BJ (cell line): ENCODE data around the gene TUBG2. TPM values are rescaled to one million over a fixed set of nuclear protein-coding genes. Genes with fewer than 3 reads are reported as not detected.

ENCODE experiments used
- CTCF ChIA-PET: fragments of 350-600 bp; formaldehyde crosslinking; extraction: SDS; loops from one replicate; lab custom pipeline; 2021; ENCODE audit warnings: antibody characterized with exemption, inconsistent platforms; lab: Yijun Ruan, JAX
- POLR2A ChIA-PET: fragments of 300-600 bp; sonication (Branson Sonifier 250); formaldehyde crosslinking; extraction: SDS; loops from one replicate; lab custom pipeline; 2021; ENCODE audit warnings: antibody characterized with exemption; lab: Charles Lee
- DNase-seq: peaks from one replicate; pipeline ENCODE4 v3.0.0-alpha.2; 2011; ENCODE audit warnings: low read depth
- H3K27me3 ChIP-seq: 2 replicates; pipeline ENCODE4 v1.6.0; 2011; ENCODE audit warnings: low read length; ENCODE audit not compliant: control insufficient read depth, insufficient read depth
- H3K36me3 ChIP-seq: 2 replicates; pipeline ENCODE4 v1.5.1; 2011; ENCODE audit warnings: low read length; ENCODE audit not compliant: control insufficient read depth, insufficient read depth
- H3K4me3 ChIP-seq: 2 replicates; pipeline ENCODE4 v1.5.1; 2011; ENCODE audit warnings: low read depth, mild to moderate bottlenecking, control low read depth, low read length
- polyA plus RNA-seq: library from polyadenylated mRNA; depleted of rRNA; stranded (reverse); fragments of >200 nt; gene quantifications from 2 replicates; pipeline ENCODE4 v1.2.3, GENCODE V29; 2011
- TF ChIP-seq, protein P1 (sequence below): IDR thresholded peaks from 2 replicates; pipeline ENCODE4 v1.5.1; 2011; ENCODE audit warnings: low read depth, mild to moderate bottlenecking, control low read depth, inconsistent platforms, low read length, moderate library complexity; ENCODE audit not compliant: insufficient read depth

The TUBG2 gene
- polyA plus RNA-seq, 1 experiment, result 15.1 TPM

DNA sequence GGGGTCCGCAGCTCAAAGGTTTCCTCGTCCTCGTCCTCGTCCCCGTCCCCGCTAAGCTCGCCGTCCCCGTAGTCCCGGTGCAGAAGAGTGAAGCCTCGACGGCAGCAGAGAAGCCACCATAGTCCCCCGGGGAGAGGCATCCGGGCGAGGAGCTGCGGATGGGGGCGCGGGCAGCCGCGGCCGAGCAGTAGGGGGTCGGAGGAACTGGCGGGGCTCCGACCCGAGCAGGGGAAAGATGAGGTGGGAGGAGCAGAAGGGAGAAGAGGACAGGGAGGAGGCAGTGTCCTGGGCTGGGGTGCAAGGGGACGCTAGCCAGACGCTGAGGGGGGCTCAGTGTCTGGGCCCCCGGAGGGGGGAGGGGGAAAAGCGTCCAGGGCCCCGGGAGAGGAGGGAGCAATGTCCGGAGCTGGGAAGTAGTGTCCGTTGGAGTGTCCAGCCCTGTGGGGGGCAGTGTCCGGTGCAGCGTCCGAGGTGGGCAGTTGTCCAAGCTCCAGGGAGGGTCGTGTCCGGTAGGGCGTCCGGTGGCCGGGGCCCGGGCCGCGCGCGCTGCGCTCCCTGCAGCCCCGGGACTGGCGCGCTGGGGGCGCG is 17.4 kb downstream of the TUBG2 start, which contains the start of gene PLEKHH3:
PLEKHH3 (minus strand) TSS at position 571 of the 588 bp plus-strand sequence; CDS start at position 140, 431 bp downstream.
- no peak for DNase-seq
- POLR2A ChIA-PET, result interaction anchor here (1.6 kb wide), 1 partner anchor 158 kb away, joined by 3 read pairs; no protein-coding TSS in a partner anchor
- no peaks in the 10 kb centered on the region for H3K27me3 ChIP-seq
- TF ChIP-seq, protein P1, sequence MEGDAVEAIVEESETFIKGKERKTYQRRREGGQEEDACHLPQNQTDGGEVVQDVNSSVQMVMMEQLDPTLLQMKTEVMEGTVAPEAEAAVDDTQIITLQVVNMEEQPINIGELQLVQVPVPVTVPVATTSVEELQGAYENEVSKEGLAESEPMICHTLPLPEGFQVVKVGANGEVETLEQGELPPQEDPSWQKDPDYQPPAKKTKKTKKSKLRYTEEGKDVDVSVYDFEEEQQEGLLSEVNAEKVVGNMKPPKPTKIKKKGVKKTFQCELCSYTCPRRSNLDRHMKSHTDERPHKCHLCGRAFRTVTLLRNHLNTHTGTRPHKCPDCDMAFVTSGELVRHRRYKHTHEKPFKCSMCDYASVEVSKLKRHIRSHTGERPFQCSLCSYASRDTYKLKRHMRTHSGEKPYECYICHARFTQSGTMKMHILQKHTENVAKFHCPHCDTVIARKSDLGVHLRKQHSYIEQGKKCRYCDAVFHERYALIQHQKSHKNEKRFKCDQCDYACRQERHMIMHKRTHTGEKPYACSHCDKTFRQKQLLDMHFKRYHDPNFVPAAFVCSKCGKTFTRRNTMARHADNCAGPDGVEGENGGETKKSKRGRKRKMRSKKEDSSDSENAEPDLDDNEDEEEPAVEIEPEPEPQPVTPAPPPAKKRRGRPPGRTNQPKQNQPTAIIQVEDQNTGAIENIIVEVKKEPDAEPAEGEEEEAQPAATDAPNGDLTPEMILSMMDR, result peak; percentile 11; the same call in 1 of the 2 replicates
- CTCF ChIA-PET, result interaction anchor here (0.6 to 5.3 kb wide), 7 partner anchors 9 to 99 kb away, joined by 3 to 30 read pairs (median 3); partner anchors contain the start of genes PSMC3IP, RETREG3, TUBG1 and TUBG2
- H3K4me3 ChIP-seq, result peak within 1 kb of the TSS; percentile 83
- H3K36me3 ChIP-seq, result peaks cover 13% of the 10 kb centered on the region

DNA sequence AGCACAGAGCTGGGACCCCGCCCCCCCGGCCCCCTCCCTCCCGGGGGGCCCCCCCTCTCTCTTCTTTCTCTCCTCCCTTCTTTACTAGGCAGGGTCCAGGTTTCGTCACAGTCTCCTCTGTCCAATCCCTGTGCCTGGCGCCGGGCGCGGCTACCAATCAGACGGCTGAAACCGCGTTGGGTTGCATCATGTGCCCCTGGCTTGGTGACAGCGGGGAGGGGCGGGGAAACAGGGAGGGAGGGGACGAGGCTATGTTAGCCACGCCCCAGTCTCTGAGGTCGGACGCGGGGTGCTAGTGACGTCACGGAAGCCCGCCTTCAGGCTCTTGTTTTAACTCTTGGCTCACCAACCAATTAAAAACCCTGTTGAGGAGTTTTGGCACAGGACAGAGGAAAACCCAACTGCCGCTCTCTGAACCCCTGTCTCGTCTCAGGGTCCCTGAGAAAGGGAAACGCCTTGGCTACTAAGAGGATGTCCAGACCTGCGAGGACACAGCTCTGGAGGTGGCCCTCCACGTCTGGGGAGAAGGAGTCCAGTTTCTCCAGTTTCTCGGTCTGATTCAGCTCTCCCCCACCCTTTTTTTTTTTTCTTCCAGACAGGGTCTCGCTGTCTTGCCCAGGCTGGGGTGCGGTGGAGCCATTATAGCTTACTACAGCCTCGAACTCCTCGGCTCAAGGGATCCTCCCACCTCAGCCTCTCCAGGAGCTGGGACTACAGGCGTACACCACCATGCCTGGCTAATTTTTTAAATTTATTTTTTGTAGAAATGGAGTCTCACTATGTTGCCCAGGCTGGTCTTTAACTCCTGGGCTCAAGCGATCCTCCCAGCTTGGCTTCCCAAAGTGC is 18.2 kb downstream of the TUBG2 start:
- ChIA-PET CTCF (interaction anchor here (1.1 to 5.3 kb wide), 5 partner anchors 10 to 99 kb away, joined by 3 to 30 read pairs (median 5); partner anchors contain the start of genes PSMC3IP and TUBG2), POLR2A (interaction anchor here (1.6 kb wide), 1 partner anchor 159 kb away, joined by 3 read pairs; no protein-coding TSS in a partner anchor)
- peak; percentile 95 for DNase-seq

DNA sequence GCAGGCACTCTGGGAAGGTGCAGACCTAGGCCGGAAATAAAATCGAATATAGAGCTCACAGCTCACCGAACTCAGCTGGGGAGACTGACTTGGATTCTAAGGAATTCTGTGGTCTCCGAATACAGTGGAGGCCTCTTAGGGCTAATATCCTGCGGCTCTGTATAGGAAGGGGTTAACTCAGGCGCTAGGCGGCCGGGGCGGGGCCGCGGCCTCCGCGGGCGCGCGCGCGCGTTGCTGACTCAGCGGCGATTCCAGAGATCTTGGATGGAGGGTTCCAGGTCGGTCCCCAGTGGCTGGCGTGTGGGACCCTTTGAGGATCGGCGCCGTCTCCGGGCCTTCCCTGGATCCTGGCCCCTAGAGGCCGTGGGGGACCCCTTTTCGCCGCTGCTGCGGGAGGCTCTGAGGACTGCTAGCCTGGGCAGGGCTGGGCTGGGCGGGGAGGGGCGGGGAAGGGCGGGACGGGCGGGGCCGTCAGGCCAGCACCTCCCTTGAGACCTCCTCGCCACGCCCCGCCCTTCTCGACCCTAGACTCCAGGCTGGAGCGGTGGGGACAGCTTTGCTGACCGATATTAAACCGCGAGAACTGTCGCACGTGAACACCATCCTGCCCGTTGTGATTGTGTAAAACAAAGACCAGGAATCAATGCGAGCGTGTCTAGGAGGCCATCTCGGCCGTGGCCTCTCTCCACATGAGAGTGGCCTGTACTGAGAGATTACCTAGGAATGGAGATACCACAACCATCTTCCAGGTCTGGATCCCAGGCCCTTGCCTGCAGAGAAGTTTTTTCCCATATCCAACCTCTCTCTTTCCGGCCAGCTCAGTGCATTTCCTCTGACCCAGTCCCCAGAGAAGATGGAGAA is 19.1 kb downstream of the TUBG2 start:
- ChIA-PET CTCF (interaction anchor here (1.1 to 4.0 kb wide), 9 partner anchors 11 to 123 kb away, joined by 3 to 56 read pairs (median 6); partner anchors contain the start of genes PSMC3IP and TUBG2), POLR2A (no interaction called here)
- DNase-seq, result no peak
- Histone ChIP-seq H3K4me3 (peak overlapping the region; percentile 50), H3K27me3 (no peaks in the 10 kb centered on the region), H3K36me3 (peaks cover 4% of the 10 kb centered on the region)
- TF ChIP-seq, protein P1, result no peak

More for the DNA sequence above, 18.2 kb downstream of the TUBG2 start:
- H3K36me3 ChIP-seq, result peaks cover 11% of the 10 kb centered on the region
- H3K27me3 ChIP-seq, result no peaks in the 10 kb centered on the region
- TF ChIP-seq, protein P1, result no peak
- H3K4me3 ChIP-seq, result peak overlapping the region; percentile 83

DNA sequence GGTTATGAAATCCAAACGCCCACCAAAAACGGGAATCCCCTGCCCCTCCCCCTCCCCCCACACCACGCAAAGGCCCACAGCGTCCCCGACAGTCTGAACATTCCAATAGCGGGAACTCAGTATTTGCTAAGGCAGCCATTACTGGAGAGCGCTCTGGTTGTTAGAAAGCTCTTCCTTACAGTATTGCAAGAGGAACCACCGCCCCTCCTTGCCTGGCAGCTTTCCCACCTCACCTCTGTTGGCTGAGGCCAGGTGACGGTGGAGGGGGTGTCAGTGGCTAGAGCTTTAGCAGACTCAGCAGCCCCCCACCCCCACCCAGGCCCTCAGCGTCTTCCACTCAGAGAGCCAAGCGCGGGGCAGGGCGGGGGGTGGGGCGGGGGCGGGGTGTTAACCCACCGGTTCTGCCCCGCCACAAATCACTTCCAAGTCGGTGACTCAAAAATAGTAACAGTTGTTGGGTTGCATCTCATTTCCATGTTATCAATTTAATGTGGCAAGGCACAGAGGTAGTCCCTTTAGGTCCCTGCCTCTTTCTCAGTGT is 19.9 kb downstream of the TUBG2 start:
- ChIA-PET POLR2A (no interaction called here), CTCF (interaction anchor here (0.6 to 4.0 kb wide), 21 partner anchors 8 to 290 kb away, joined by 3 to 56 read pairs (median 4); partner anchors contain the start of genes PSMC3IP, RETREG3, STAT3 and TUBG1)
- DNase-seq, result no peak
- TF ChIP-seq, protein P1, result peak; percentile 11; the same call in 1 of the 2 replicates
- Histone ChIP-seq H3K4me3 (peak overlapping the region; percentile 34), H3K36me3 (peaks cover under 1% of the 10 kb centered on the region), H3K27me3 (no peaks in the 10 kb centered on the region)
